HG02884 (cell line): Measurements from ENCODE around the gene MRPL58.
"Not testable (repeated sequence)": the region's sequence is repeated elsewhere in the genome, so short reads cannot be mapped to it uniquely, and the experiment has no call there.

Source experiments
- ATAC-seq: cut with Tn5 transposase; IDR thresholded peaks from one replicate; pipeline ENCODE4 v1.9.1; 2021; ENCODE audit warnings: mild to moderate bottlenecking, moderate library complexity; ENCODE audit not compliant: unreplicated experiment

Gene MRPL58

GRCh38 chr17:75012096-75012345 lies 449 bp upstream of the MRPL58 start:
- ATAC-seq = no peak

GRCh38 chr17:75013092-75013559 lies 656 bp downstream of the MRPL58 start:
- no peak for ATAC-seq

GRCh38 chr17:75019146-75019545 lies 6.7 kb downstream of the MRPL58 start:
- no peak for ATAC-seq

GRCh38 chr17:75019710-75020109 lies 7.2 kb downstream of the MRPL58 start:
- ATAC-seq = no peak

- ATAC-seq = no peak
Measured at GRCh38 chr17:75020331-75021110, 8.1 kb downstream of the MRPL58 start.

- ATAC-seq = no peak
Measured at GRCh38 chr17:75024686-75025397, 12.4 kb downstream of the MRPL58 start.

DNA sequence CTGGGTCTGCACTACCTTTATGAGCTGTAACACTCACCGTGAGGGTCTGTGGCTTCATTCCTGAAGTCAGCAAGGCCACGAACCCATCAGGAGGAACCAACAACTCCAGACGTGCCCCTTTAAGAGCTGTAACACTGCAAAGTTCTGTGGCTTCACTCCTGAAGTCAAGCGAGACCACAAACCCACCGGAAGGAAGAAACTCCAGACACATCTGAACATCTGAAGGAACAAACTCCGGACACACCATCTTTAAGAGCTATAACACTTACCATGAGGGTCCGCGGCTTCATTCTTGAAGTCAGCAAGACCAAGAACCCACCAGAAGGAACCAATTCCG lies 12.9 kb downstream of the MRPL58 start:
- not testable (repeated sequence) for ATAC-seq

GRCh38 chr17:75026650-75027049 lies 14.2 kb downstream of the MRPL58 start:
- not testable (repeated sequence) for ATAC-seq

DNA sequence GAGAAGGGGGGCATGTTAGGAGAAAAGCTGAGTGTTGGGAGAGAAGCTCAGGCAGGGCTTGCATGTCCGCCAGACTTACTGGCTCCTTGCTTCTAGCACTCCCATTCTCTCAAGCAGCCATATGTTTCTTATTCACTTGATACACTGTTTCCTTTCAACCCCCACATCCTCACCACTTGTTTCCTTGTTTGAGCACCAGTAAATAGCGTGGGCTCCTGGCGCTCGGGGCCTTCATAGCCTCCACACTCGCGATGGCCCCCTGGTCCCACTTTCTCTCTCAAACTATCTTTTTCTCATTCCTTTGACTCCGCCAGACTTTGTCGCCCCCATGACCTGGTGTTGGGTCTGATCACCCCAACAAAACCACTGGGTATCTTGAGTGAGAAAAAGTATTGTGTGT lies 17.7 kb downstream of the MRPL58 start:
- no peak for ATAC-seq

GRCh38 chr17:75031972-75032719 lies 19.7 kb downstream of the MRPL58 start:
- no peak for ATAC-seq

DNA sequence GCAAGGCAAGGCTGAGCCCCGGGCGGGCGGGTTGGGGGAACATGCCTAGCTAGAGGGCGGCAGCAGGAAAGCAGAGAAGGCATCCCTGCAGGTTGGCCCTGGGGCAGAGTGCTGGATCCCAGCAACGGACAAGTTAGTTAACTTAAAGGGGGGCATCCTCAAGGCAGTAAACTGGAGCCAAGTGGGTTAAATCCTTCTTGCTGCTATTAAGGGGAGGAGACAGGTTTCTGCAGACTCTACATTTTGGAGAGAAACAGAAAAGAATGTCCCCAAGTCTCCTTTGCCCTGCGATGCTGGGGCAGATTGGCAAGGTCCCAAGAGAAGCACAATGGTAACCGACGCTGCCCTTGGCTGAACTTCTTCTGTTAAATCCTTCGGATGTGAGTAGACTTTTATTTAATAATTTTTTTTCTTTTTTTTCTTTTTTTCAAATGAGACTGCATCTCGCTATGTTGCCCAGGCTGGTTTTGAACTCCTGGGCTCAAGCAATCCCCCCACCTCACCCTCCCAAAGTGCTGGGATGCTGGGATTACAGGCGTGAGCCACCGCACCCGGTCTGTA lies 20.3 kb downstream of the MRPL58 start:
- ATAC-seq = no peak

DNA sequence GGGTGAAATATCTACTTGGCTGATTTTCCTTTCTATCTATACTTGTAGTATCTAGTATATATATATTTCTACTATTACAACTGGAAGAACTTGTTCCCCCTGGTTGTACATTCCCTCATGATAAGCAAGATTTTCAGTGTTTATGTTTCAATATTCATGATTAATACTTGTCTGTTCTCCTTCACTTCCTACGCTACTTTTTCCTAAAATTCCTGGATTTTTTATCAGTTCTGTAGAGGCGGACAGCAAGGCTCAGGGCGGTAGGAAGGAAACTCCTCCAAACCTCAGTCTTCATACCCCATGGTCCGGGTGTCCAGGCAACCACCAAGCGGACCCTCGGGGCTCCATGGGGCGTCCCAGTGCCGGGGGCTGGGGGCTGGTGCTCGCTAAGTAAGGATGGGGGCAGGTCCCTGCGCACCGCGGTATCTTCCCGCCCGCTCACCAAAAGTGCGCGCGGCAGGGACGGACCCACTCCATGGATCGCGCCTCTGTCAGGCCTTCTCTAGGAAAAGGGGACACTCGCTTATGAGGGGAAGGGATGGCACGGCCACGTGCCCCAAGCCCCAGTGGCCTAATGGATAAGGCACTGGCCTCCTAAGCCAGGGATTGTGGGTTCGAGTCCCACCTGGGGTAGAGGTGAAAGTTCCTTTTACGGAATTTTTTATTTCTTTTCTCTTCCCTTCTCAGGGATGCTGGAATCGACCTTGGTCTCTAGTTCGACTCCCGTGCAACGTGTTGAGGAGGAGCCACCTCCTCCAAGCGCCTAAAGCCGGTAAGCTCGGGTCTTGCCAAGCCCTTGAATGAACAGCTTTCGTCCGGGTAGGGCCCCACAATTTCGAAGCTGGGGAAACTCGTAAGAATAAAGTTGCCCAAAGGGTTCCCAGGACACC lies 21.1 kb downstream of the MRPL58 start:
- ATAC-seq = no peak

- no peak for ATAC-seq
Measured at GRCh38 chr17:75034236-75034908, 21.9 kb downstream of the MRPL58 start.

DNA sequence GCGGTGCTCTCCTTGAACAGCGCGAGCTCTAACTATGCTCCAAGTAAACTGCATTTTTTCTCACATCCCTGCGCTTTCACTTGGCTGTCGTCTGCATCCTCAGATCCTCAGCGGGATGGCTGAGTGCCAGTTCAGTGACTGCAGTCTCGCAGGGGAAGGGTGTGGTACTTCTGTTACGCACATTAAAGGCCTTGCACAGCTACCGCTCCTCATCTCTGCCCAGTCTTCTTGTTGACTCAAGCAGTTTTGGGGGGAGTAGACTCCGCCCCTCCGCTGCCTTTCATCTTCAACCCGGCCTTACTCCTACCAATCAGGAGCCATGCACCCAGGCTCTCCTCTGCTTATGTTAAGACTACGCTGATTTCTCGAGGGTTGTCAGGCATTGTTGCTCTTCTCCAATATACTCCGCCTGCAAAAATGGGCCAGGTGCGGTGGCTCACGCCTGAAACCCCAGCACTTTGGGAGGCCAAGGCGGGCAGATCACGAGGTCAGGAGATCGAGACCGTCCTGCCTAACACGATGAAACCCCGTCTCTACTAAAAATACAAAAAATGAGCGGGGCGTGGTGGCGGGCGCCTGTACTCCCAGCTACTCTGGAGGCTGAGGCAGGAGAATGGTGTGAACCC lies 24.3 kb downstream of the MRPL58 start:
- ATAC-seq = no peak

GRCh38 chr17:75039238-75039637 lies 26.8 kb downstream of the MRPL58 start:
- ATAC-seq = no peak

GRCh38 chr17:75041656-75042280 lies 29.3 kb downstream of the MRPL58 start:
- ATAC-seq = no peak

- not testable (repeated sequence) for ATAC-seq
Measured at GRCh38 chr17:75043789-75044188, 31.3 kb downstream of the MRPL58 start.

- ATAC-seq = no peak
Measured at GRCh38 chr17:75044716-75045115, 32.2 kb downstream of the MRPL58 start.

DNA sequence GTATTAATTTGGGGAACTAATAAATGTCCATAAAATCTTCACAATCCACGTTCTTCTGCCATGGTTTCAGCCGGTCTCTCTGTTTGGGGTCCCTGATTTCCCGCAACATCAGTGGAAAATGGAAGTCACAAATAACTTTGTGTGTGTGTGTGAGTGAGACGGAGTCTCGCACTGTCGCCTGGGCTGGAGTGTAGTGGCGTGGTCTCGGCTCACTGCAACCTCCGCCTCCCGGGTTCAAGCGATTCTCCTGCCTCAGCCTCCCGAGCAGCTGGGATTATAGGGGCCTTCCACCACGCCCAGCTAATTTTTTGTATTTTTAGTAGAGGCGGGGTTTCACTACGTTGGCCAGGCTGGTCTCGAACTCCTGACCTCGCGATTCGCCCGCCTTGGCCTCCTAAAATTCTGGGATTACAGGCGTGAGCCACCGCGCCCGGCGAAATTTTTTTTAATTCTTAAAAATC lies 33.5 kb downstream of the MRPL58 start:
- ATAC-seq = not testable (repeated sequence)
